Astrocyte of the spinal cord (primary cell): ENCODE results near the gene CNKSR3.

Source experiments
- DNase-seq: peaks from one replicate; pipeline ENCODE4 v3.0.0; 2011; ENCODE audit warnings: low read depth, low spot score
- H3K4me3 ChIP-seq: 2 replicates; pipeline ENCODE4 v1.5.1; 2011; ENCODE audit warnings: low read depth, mild to moderate bottlenecking, low read length, moderate library complexity
- CTCF ChIP-seq: IDR thresholded peaks from 2 replicates; pipeline ENCODE4 v1.5.1; 2012; ENCODE audit warnings: low read depth, mild to moderate bottlenecking, low read length, inconsistent platforms
- in situ Hi-C: cut with HindIII; loops from 2 replicates; pipeline ENCODE4 v1.10.0; 2017; ENCODE audit warnings: low sequenced_read_pairs

CNKSR3 gene

GRCh38 chr6:154466139-154466538 is 44.3 kb downstream of the CNKSR3 start:
- no peak for TF ChIP-seq CTCF
- in situ Hi-C loops: no loop called here
- no peak for DNase-seq
- no peak overlapping the region for H3K4me3 ChIP-seq

GRCh38 chr6:154463573-154464419 is 46.7 kb downstream of the CNKSR3 start:
- in situ Hi-C loops: no loop called here
- DNase-seq: no peak
- no peak for TF ChIP-seq CTCF
- H3K4me3 ChIP-seq: no peak overlapping the region

- in situ Hi-C loops: no loop called here
- TF ChIP-seq CTCF: no peak
- no peak for DNase-seq
- no peak overlapping the region for H3K4me3 ChIP-seq
Observed at GRCh38 chr6:154462425-154462824, 48.1 kb downstream of the CNKSR3 start.

GRCh38 chr6:154461348-154461747 is 49.1 kb downstream of the CNKSR3 start:
- H3K4me3 ChIP-seq: no peak overlapping the region
- TF ChIP-seq CTCF: no peak
- no peak for DNase-seq
- in situ Hi-C loops: no loop called here

GRCh38 chr6:154460306-154461071 is 50.0 kb downstream of the CNKSR3 start:
- TF ChIP-seq CTCF: no peak
- in situ Hi-C loops: no loop called here
- H3K4me3 ChIP-seq: no peak overlapping the region
- DNase-seq: peak; percentile 70

GRCh38 chr6:154459513-154459912 is 51.0 kb downstream of the CNKSR3 start:
- DNase-seq: no peak
- in situ Hi-C loops: no loop called here
- no peak overlapping the region for H3K4me3 ChIP-seq
- TF ChIP-seq CTCF: no peak
